OCI-LY1 (cell line): Measurements from ENCODE around the gene KRT35.

Experiments
- H2AFZ ChIP-seq: fragments of 200-600 bp; sonication (generic), shearing (Covaris generic); 2 replicates; pipeline ENCODE4 v1.6.0; 2014; ENCODE audit warnings: antibody characterized with exemption, mild to moderate bottlenecking, low read length
- H3F3A ChIP-seq: fragments of 200-600 bp; sonication (generic), shearing (Covaris generic); 2 replicates; pipeline ENCODE4 v1.6.0; 2014; ENCODE audit warnings: mild to moderate bottlenecking, antibody characterized with exemption, low read length, moderate library complexity; ENCODE audit not compliant: insufficient read depth
- H3K27ac ChIP-seq: fragments of 200-600 bp; sonication (generic); 2 replicates; pipeline ENCODE4 v1.5.1; 2014; ENCODE audit warnings: low read length, mixed run types, mild to moderate bottlenecking, low read depth; ENCODE audit not compliant: poor library complexity, severe bottlenecking
- H3K27me3 ChIP-seq: fragments of 200-600 bp; sonication (generic); 2 replicates; pipeline ENCODE4 v1.6.0; 2014; ENCODE audit warnings: antibody characterized with exemption, mild to moderate bottlenecking, low read length, moderate library complexity; ENCODE audit not compliant: insufficient read depth
- H3K36me3 ChIP-seq: fragments of 200-600 bp; sonication (generic); 2 replicates; pipeline ENCODE4 v1.6.1; 2014; ENCODE audit warnings: mild to moderate bottlenecking, antibody characterized with exemption, low read length, moderate library complexity, mixed read lengths; ENCODE audit not compliant: insufficient read depth
- H3K4me1 ChIP-seq: fragments of 200-600 bp; sonication (generic); 2 replicates; pipeline ENCODE4 v1.5.1; 2014; ENCODE audit warnings: mild to moderate bottlenecking, low read length, moderate library complexity; ENCODE audit not compliant: insufficient read depth, severe bottlenecking
- H3K4me2 ChIP-seq: fragments of 200-600 bp; sonication (generic), shearing (Covaris generic); 2 replicates; pipeline ENCODE4 v1.6.1; 2014; ENCODE audit warnings: low read length
- H3K4me3 ChIP-seq: fragments of 200-600 bp; sonication (generic); 2 replicates; pipeline ENCODE4 v1.5.1; 2014; ENCODE audit warnings: low read length, low read depth, mild to moderate bottlenecking, mixed read lengths; ENCODE audit not compliant: poor library complexity, severe bottlenecking
- H3K79me2 ChIP-seq: fragments of 200-600 bp; shearing (Covaris generic); 2 replicates; pipeline ENCODE4 v1.6.1; 2016; ENCODE audit warnings: mixed run types, low read length, mixed read lengths; ENCODE audit not compliant: insufficient read depth
- H3K9ac ChIP-seq: fragments of 200-600 bp; sonication (generic), shearing (Covaris generic); 2 replicates; pipeline ENCODE4 v1.6.1; 2014; ENCODE audit warnings: mild to moderate bottlenecking, low read length, mixed read lengths
- H3K9me2 ChIP-seq: fragments of 200-600 bp; sonication (generic), shearing (Covaris generic); 2 replicates; pipeline ENCODE4 v1.6.1; 2014; ENCODE audit warnings: low read depth, mild to moderate bottlenecking, low read length, mixed read lengths
- H3K9me3 ChIP-seq: fragments of 200-600 bp; shearing (Covaris generic); 2 replicates; pipeline ENCODE4 v1.6.1; 2014; ENCODE audit warnings: low read length, mixed read lengths
- H4K20me1 ChIP-seq: fragments of 200-600 bp; sonication (generic), shearing (Covaris generic); 2 replicates; pipeline ENCODE4 v1.6.0; 2016; ENCODE audit warnings: mild to moderate bottlenecking, low read length; ENCODE audit not compliant: insufficient read depth
- EZH2 ChIP-seq: fragments of 200-600 bp; sonication (generic), shearing (Covaris generic); IDR thresholded peaks from 2 replicates; pipeline ENCODE4 v1.8.0; 2017; ENCODE audit warnings: borderline replicate concordance, mixed run types, mild to moderate bottlenecking, antibody characterized with exemption, low read length, moderate library complexity, mixed read lengths
- TF ChIP-seq, protein P1 (sequence below): fragments of 200-600 bp; sonication (generic), shearing (Covaris generic); IDR thresholded peaks from 2 replicates; pipeline ENCODE4 v1.5.1; 2017; ENCODE audit warnings: mild to moderate bottlenecking, antibody characterized with exemption, low read length, moderate library complexity, mixed read lengths

KRT35 gene

GRCh38 chr17:41481036-41481435 lies at the start of gene KRT35:
TSS of gene KRT35 (minus strand) at chr17:41481151. CDS start at chr17:41481097, 54 bp downstream.
- Histone ChIP-seq H3K27ac (no peak within 1 kb of the TSS), H3K4me2 (no peak within 1 kb of the TSS), H3K36me3 (no peaks in the 10 kb centered on the region), H3K27me3 (no peaks in the 10 kb centered on the region; the same call in 1 of the 2 replicates), H2AFZ (no peak within 1 kb of the TSS), H3K9me2 (no peaks in the 10 kb centered on the region), H3K9ac (no peak within 1 kb of the TSS), H3K4me1 (no peaks in the 10 kb centered on the region), H3K4me3 (no peak within 1 kb of the TSS), H3F3A (no peaks in the 10 kb centered on the region), H3K79me2 (no peaks in the 10 kb centered on the region), H4K20me1 (no peaks in the 10 kb centered on the region), H3K9me3 (no peaks in the 10 kb centered on the region)
- TF ChIP-seq, protein P1, sequence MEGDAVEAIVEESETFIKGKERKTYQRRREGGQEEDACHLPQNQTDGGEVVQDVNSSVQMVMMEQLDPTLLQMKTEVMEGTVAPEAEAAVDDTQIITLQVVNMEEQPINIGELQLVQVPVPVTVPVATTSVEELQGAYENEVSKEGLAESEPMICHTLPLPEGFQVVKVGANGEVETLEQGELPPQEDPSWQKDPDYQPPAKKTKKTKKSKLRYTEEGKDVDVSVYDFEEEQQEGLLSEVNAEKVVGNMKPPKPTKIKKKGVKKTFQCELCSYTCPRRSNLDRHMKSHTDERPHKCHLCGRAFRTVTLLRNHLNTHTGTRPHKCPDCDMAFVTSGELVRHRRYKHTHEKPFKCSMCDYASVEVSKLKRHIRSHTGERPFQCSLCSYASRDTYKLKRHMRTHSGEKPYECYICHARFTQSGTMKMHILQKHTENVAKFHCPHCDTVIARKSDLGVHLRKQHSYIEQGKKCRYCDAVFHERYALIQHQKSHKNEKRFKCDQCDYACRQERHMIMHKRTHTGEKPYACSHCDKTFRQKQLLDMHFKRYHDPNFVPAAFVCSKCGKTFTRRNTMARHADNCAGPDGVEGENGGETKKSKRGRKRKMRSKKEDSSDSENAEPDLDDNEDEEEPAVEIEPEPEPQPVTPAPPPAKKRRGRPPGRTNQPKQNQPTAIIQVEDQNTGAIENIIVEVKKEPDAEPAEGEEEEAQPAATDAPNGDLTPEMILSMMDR = no peak
- TF ChIP-seq EZH2 = no peak

DNA sequence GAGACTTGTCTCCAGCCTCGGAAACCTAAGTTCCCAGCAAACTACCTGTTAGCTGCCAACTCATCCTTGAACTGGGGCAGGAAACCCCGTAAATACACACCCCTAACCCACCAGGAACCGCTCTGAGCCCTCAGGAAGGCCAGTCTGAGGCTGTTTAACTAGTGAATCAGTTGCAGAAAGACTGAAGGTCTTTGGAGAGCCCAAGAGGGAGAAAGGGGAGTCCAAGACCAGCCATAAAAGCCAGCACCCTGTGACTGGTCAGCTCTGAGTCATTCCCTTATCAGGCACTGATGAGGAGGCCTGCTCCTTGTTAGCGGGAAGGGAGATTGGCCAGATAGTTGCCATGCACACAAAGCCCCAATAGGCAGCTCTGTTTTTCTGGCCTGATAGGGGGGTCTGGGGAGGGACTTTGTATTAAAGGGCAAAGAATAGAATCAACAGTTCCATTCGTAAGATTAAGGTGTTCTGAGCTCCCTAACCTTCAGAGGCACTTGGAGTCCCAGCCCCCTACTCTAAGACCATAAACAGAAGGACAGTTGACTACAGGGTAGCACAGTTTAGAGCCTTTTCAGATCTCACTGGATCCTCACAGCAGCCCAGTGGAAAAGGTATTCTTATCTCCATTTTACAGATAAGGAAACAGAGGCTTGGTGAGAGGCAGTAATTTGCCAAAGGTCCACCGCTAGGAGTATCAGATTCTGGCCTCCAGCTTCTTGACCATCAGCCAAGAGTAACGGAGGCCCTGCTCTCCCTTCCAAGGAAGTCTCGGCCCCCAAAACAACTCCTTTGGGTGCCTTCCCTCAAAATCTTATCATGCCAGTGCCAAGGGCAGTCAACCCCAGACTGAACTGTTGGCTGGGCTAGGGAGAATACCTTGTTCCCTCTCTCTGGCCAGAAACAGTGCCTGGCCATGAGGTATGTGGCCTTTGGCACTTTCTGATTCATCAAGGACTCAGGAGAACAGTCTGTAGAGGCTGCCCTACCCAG lies 49.4 kb upstream of the KRT35 start:
- no peaks in the 10 kb centered on the region for H3K9me3 ChIP-seq
- H3K4me1 ChIP-seq = no peaks in the 10 kb centered on the region
- no peaks in the 10 kb centered on the region for H3K9me2 ChIP-seq
- H3K27ac ChIP-seq = no peak overlapping the region
- H3K9ac ChIP-seq = no peak overlapping the region
- H4K20me1 ChIP-seq = no peaks in the 10 kb centered on the region
- TF ChIP-seq, protein P1 = no peak
- TF ChIP-seq EZH2 = no peak
- no peak overlapping the region for H3K4me3 ChIP-seq
- H3K36me3 ChIP-seq = no peaks in the 10 kb centered on the region
- H2AFZ ChIP-seq = no peak overlapping the region
- H3K79me2 ChIP-seq = no peaks in the 10 kb centered on the region
- H3K27me3 ChIP-seq = no peaks in the 10 kb centered on the region
- no peak overlapping the region for H3K4me2 ChIP-seq
- H3F3A ChIP-seq = no peaks in the 10 kb centered on the region

DNA sequence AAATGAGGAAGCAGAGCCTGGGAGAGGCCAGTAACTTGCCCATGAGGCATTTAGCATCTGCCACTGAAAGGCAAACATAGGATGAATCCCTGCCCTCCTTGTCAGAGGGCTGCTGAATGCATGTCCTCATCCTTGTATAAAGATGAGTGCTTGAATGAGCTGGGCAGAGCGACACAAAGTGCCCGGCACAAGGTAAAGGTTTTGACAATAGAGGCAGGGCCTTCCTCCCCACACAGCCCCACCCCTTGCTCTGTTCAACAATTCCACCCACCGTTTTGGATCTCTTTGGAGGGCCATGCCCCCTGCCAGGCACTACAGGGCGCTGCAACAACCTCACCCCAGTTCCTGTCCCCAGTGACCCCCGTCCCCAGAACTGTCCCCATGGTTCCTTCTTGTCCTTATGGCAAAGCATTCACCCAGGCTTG lies 48.6 kb upstream of the KRT35 start:
- TF ChIP-seq, protein P1 = no peak
- no peak for TF ChIP-seq EZH2
- no peaks in the 10 kb centered on the region for H3F3A ChIP-seq
- H3K9me2 ChIP-seq = no peaks in the 10 kb centered on the region
- H3K9me3 ChIP-seq = no peaks in the 10 kb centered on the region
- H4K20me1 ChIP-seq = no peaks in the 10 kb centered on the region
- no peak overlapping the region for H2AFZ ChIP-seq
- no peaks in the 10 kb centered on the region for H3K4me1 ChIP-seq
- H3K4me2 ChIP-seq = no peak overlapping the region
- H3K27ac ChIP-seq = no peak overlapping the region
- no peaks in the 10 kb centered on the region for H3K27me3 ChIP-seq
- H3K36me3 ChIP-seq = no peaks in the 10 kb centered on the region
- no peak overlapping the region for H3K4me3 ChIP-seq
- no peak overlapping the region for H3K9ac ChIP-seq
- no peaks in the 10 kb centered on the region for H3K79me2 ChIP-seq
